Neuronal stem cell (in vitro differentiated cells): ENCODE measurements around the gene SAG.
A peak's percentile ranks its signal among the peaks of the same experiment; 100 is the strongest.

Experiments
- DNase-seq: peaks from one replicate; pipeline ENCODE4 v3.0.0-alpha.2; 2013; ENCODE audit warnings: low spot score
- H2AFZ ChIP-seq: one replicate; pipeline ENCODE4 v1.6.1; 2013; ENCODE audit warnings: mild to moderate bottlenecking, low read length, inconsistent platforms
- H2AK5ac ChIP-seq: 2 replicates; pipeline ENCODE4 v1.6.1; 2013; ENCODE audit warnings: low read depth, mild to moderate bottlenecking, inconsistent platforms, low read length, moderate library complexity, mixed read lengths
- H2BK120ac ChIP-seq: 2 replicates; pipeline ENCODE4 v1.6.1; 2013; ENCODE audit warnings: low read depth, mild to moderate bottlenecking, inconsistent platforms, low read length, moderate library complexity, mixed read lengths
- H2BK12ac ChIP-seq: one replicate; pipeline ENCODE4 v1.6.1; 2013; ENCODE audit warnings: low read length, inconsistent platforms
- H2BK15ac ChIP-seq: 2 replicates; pipeline ENCODE4 v1.6.1; 2013; ENCODE audit warnings: mild to moderate bottlenecking, low read length, inconsistent platforms, mixed read lengths
- H2BK5ac ChIP-seq: one replicate; pipeline ENCODE4 v1.6.1; 2013; ENCODE audit warnings: inconsistent platforms, mild to moderate bottlenecking, low read length, moderate library complexity
- H3K14ac ChIP-seq: one replicate; pipeline ENCODE4 v1.6.1; 2013; ENCODE audit warnings: low read length, inconsistent platforms
- H3K18ac ChIP-seq: 2 replicates; pipeline ENCODE4 v1.6.1; 2013; ENCODE audit warnings: low read length, inconsistent platforms
- H3K23ac ChIP-seq: 2 replicates; pipeline ENCODE4 v1.6.1; 2013; ENCODE audit warnings: low read depth, mild to moderate bottlenecking, mixed read lengths, low read length, inconsistent platforms; ENCODE audit not compliant: poor library complexity
- H3K27ac ChIP-seq: replicated peaks from 3 replicates; pipeline ENCODE4 v1.5.1; 2013; ENCODE audit warnings: low read length, inconsistent platforms
- H3K27me3 ChIP-seq, 3 experiments: 2 replicates each; pipeline ENCODE4 v1.6.1; 2013; ENCODE audit warnings: low read length in 3 of 3, mild to moderate bottlenecking in 2 of 3, inconsistent platforms in 1 of 3, low read depth in 1 of 3, mixed read lengths in 1 of 3, moderate library complexity in 1 of 3; ENCODE audit not compliant: control insufficient read depth in 3 of 3, insufficient read depth in 3 of 3
- H3K36me3 ChIP-seq, 2 donors: replicated peaks in 1 of 2; 2 replicates each; pipeline ENCODE4 v1.6.1; 2013; ENCODE audit warnings: low read length in 2 of 2; ENCODE audit not compliant: control insufficient read depth in 2 of 2, insufficient read depth in 2 of 2
- H3K4ac ChIP-seq: 2 replicates; pipeline ENCODE4 v1.6.1; 2013; ENCODE audit warnings: inconsistent platforms, mild to moderate bottlenecking, low read length, moderate library complexity
- H3K4me1 ChIP-seq, 2 donors: 1 replicate in 1 of 2; 2 replicates in 1 of 2; pipeline ENCODE4 v1.6.1; 2013; ENCODE audit warnings: low read length in 2 of 2, low read depth in 1 of 2; ENCODE audit not compliant: control insufficient read depth in 2 of 2, insufficient read depth in 1 of 2
- H3K4me2 ChIP-seq: one replicate; pipeline ENCODE4 v1.6.1; 2013; ENCODE audit warnings: mild to moderate bottlenecking, low read length, inconsistent platforms; ENCODE audit not compliant: insufficient read depth, poor library complexity, severe bottlenecking
- H3K4me3 ChIP-seq, 2 donors: 2 replicates each; pipeline ENCODE4 v1.5.1; 2013; ENCODE audit warnings: low read length in 2 of 2, mild to moderate bottlenecking in 2 of 2, inconsistent platforms in 1 of 2, moderate library complexity in 1 of 2
- H3K79me1 ChIP-seq: one replicate; pipeline ENCODE4 v1.6.1; 2013; ENCODE audit warnings: low read depth, mild to moderate bottlenecking, inconsistent platforms, low read length, moderate library complexity
- H3K9ac ChIP-seq: one replicate; pipeline ENCODE4 v1.6.1; 2013; ENCODE audit warnings: mild to moderate bottlenecking, low read depth, low read length, inconsistent platforms; ENCODE audit not compliant: poor library complexity
- H3K9me3 ChIP-seq, 2 donors: replicated peaks in 1 of 2; 2 replicates each; pipeline versions ENCODE3 to v1.6.1; 2013; ENCODE audit warnings: low read length in 2 of 2, mild to moderate bottlenecking in 2 of 2, inconsistent platforms in 1 of 2, low read depth in 1 of 2, mixed read lengths in 1 of 2, moderate library complexity in 1 of 2; ENCODE audit not compliant: control insufficient read depth in 2 of 2, insufficient read depth in 1 of 2
- H4K8ac ChIP-seq: one replicate; pipeline ENCODE4 v1.6.1; 2013; ENCODE audit warnings: low read depth, mild to moderate bottlenecking, inconsistent platforms, low read length, moderate library complexity
- H4K91ac ChIP-seq: one replicate; pipeline ENCODE4 v1.6.1; 2013; ENCODE audit warnings: low read length, low read depth, mild to moderate bottlenecking, inconsistent platforms; ENCODE audit not compliant: poor library complexity
- WGBS, 2 donors: extraction: QIAGEN DNeasy Blood & Tissue Kit; methylation state at CpG; one replicate each; pipeline ENCODE4 v1.1.7; 2013; ENCODE audit warnings: missing lambda C conversion rate in 2 of 2, mixed read lengths in 1 of 2; ENCODE audit not compliant: insufficient read length in 2 of 2, insufficient replicate concordance in 1 of 2; ENCODE audit errors: extremely low coverage in 2 of 2; 5-methylcytosine and 5-hydroxymethylcytosine counted together

SAG gene

DNA sequence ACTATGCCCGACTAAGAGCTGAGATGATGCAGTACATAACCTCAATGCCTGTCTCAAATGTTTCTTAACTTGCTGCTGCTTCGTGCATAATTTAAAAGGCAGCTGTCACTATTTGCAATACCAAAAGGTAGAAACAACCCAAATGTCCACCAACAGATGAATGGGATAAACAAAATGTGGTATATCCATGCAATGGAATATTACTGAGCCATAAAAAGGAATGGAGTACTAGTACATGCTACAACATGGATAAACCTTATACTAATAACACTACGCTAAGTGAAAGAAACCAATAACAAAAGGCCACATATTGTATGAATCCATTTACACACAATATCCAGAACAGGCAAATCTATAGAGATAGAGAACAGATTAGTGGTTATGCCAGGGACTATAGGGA lies 33.7 kb downstream of the SAG start:
- Histone ChIP-seq H3K36me3 (no peaks in the 10 kb centered on the region), H2BK15ac (no peak overlapping the region)
- WGBS, 2 donors: no CpG with 5 or more reads among the region's 3 CpGs

DNA sequence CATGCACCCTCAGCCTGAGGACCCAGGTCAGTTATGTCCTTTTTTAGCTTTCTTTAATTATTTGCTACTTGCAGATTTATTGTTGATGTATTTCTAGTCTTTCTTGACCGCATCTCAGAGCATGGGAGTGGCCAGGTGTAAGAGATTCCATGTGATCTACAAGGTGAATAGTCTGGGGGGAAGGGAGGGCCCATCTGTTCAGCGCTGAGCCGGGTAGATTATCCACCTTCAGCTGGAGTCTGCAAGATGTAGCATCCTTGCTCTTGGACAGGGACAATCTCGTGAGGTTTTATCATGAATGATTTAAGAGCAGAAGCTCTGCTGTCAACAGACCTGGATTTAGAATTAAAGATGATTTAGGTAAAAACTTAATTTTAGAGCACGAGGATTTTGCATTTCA lies 34.7 kb downstream of the SAG start:
- Histone ChIP-seq H2BK120ac (no peak overlapping the region), H4K91ac (no peak overlapping the region), H3K4ac (no peak overlapping the region), H2BK12ac (no peak overlapping the region), H3K79me1 (no peaks in the 10 kb centered on the region), H3K4me2 (no peak overlapping the region), H3K27ac (no peak overlapping the region), H3K27me3 (peaks cover 0 to 85% (median 3%) of the 10 kb centered on the region in 3 experiments), H3K23ac (no peak overlapping the region), H2AK5ac (no peak overlapping the region), H3K4me3 (no peak overlapping the region), H2BK15ac (no peak overlapping the region), H3K36me3 (no peaks in the 10 kb centered on the region), H3K9ac (no peak overlapping the region), H2AFZ (no peak overlapping the region), H3K4me1 (peaks cover 0 to 2% of the 10 kb centered on the region in 2 donors), H2BK5ac (no peak overlapping the region), H3K18ac (no peak overlapping the region), H4K8ac (no peak overlapping the region), H3K14ac (no peak overlapping the region), H3K9me3 (peaks cover 0 to 6% of the 10 kb centered on the region in 2 donors)
- no CpG with 5 or more reads among the region's 5 CpGs for WGBS, 2 donors
- no peak for DNase-seq

More for the DNA sequence above, 33.7 kb downstream of the SAG start:
- Histone ChIP-seq H3K23ac (no peak overlapping the region), H3K9me3 (peaks cover 0 to 6% of the 10 kb centered on the region in 2 donors), H3K4me2 (no peak overlapping the region), H2BK5ac (no peak overlapping the region), H3K4me1 (peaks cover 0 to under 1% of the 10 kb centered on the region in 2 donors), H2BK12ac (no peak overlapping the region), H3K27me3 (peaks cover 0 to 86% (median 3%) of the 10 kb centered on the region in 3 experiments), H2AFZ (no peak overlapping the region), H2BK120ac (no peak overlapping the region), H4K8ac (no peak overlapping the region), H3K14ac (no peak overlapping the region), H3K4ac (no peak overlapping the region), H2AK5ac (no peak overlapping the region), H3K9ac (no peak overlapping the region), H3K79me1 (no peaks in the 10 kb centered on the region), H3K18ac (no peak overlapping the region), H4K91ac (no peak overlapping the region), H3K27ac (no peak overlapping the region), H3K4me3 (no peak overlapping the region)
- DNase-seq: no peak

DNA sequence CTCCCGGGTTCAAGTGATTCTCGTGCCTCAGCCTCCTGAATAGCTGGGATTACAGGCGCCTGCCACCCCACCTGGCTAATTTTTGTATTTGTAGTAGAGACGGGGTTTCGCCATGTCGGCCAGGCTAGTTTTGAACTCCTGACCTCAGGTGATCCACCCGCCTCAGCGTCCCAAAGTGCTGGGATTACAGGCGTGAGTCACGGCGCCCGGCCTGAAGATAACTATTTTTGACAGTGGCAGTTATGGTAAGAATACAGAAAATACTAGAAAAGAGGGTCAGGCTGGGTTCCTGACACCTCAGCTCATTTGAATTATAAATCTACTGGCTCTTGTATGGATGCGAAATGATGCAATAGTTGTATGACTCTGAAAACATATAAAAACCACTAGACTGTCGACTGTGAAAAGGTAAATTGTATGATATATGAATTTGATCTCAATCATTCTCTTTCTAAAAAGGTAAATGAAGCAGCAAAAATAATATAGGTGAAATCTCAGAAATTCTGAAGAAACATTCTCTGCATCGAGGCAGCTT lies 35.6 kb downstream of the SAG start:
- no peak overlapping the region for H3K23ac ChIP-seq
- DNase-seq: no peak
- no peak overlapping the region for H3K18ac ChIP-seq

DNA sequence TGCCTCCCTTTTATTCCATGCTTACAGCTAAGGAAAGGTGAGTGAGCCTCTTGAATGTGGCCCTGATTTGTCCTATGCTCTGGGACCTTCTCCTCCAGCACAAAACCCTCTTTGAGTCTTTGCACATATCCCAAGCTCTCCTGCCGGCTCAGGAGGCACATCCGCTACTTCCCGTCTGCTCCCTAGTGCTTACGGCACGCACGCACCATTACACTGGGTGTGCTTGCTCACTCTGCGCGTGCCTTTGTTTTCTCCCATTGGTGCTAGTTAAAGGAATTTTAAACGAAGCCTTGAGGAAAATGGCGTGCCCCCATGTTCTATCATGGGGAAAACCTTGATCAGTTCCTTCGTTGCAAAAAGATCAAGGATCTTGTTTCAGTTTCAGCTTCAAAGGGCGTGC lies 38.8 kb downstream of the SAG start:
- Histone ChIP-seq H2AK5ac (no peak overlapping the region), H4K91ac (no peak overlapping the region), H4K8ac (no peak overlapping the region), H3K27me3 (peaks cover 0 to 89% (median 2%) of the 10 kb centered on the region in 3 experiments), H3K4me3 (no peak overlapping the region), H3K18ac (no peak overlapping the region), H3K4me1 (peaks cover 2 to 6% of the 10 kb centered on the region in 2 donors), H3K9ac (no peak overlapping the region), H3K27ac (no peak overlapping the region), H2BK120ac (no peak overlapping the region), H3K14ac (no peak overlapping the region), H2BK5ac (no peak overlapping the region), H2AFZ (no peak overlapping the region), H3K9me3 (peaks cover 2 to 3% of the 10 kb centered on the region in 2 donors), H3K4me2 (no peak overlapping the region), H3K4ac (no peak overlapping the region), H2BK12ac (no peak overlapping the region), H2BK15ac (peak overlapping the region; percentile 45), H3K23ac (no peak overlapping the region), H3K36me3 (no peaks in the 10 kb centered on the region), H3K79me1 (no peaks in the 10 kb centered on the region)
- DNase-seq: no peak
- no CpG with 5 or more reads among the region's 12 CpGs for WGBS, 2 donors

More for the DNA sequence above, 35.6 kb downstream of the SAG start:
- no peak overlapping the region for H2BK5ac ChIP-seq
- H3K4ac ChIP-seq: no peak overlapping the region
- H3K4me2 ChIP-seq: no peak overlapping the region
- no peak overlapping the region for H3K14ac ChIP-seq
- no peak overlapping the region for H3K27ac ChIP-seq
- no peak overlapping the region for H4K8ac ChIP-seq
- H3K9me3 ChIP-seq: peaks cover 1 to 6% of the 10 kb centered on the region in 2 donors
- no peak overlapping the region for H2BK120ac ChIP-seq
- no peak overlapping the region for H2BK12ac ChIP-seq
- no peak overlapping the region for H4K91ac ChIP-seq
- no CpG with 5 or more reads among the region's 15 CpGs for WGBS, 2 donors
- H3K79me1 ChIP-seq: no peaks in the 10 kb centered on the region
- no peak overlapping the region for H3K9ac ChIP-seq
- H3K4me1 ChIP-seq: peaks cover 0 to 2% of the 10 kb centered on the region in 2 donors
- no peaks in the 10 kb centered on the region for H3K36me3 ChIP-seq
- peaks cover 0 to 84% (median 2%) of the 10 kb centered on the region in 3 experiments for H3K27me3 ChIP-seq
- H2AFZ ChIP-seq: no peak overlapping the region
- H2BK15ac ChIP-seq: no peak overlapping the region
- no peak overlapping the region for H2AK5ac ChIP-seq
- no peak overlapping the region for H3K4me3 ChIP-seq
